HG02870 (cell line): ENCODE results near the gene DNAH17.

Source experiments
- ATAC-seq: cut with Tn5 transposase; IDR thresholded peaks from one replicate; pipeline ENCODE4 v1.9.1; 2021; ENCODE audit warnings: mild to moderate bottlenecking, moderate library complexity; ENCODE audit not compliant: unreplicated experiment

DNAH17 gene

GRCh38 chr17:78460951-78461798 lies 116.0 kb downstream of the DNAH17 start:
- ATAC-seq: no peak

- no peak for ATAC-seq
These were observed 117.0 kb downstream of the DNAH17 start for GRCh38 chr17:78460176-78460675.

GRCh38 chr17:78459696-78460095 lies 117.5 kb downstream of the DNAH17 start:
- no peak for ATAC-seq

DNA sequence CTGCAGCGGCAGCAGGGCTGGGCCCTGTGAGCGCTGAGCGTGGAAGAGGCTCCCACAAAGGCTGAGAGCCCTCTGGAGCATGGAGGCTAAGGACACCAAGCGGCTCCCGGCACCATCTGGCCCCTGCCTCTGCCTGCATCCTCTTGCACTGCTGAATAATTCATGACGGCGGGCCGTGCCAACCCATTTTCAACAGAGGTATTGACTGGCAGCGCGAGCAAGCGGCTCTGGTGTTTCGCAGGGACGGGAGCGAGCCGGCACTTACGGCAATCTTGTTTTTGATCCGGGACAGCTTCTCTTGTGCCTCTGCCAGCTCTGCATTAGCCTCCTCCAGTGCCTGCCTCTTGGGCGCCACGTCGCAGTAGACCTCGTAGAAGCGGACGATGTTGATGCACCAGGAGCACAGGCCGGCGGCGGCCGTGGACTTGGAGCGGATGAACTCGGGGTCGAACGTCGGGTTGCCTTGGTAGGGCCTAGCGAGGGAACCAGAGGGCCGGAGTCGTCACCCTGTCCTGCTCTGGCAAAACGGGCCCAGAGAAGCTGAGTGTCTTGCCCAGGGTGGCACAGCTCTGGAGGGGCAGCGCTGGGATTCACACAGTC lies 118.4 kb downstream of the DNAH17 start:
- ATAC-seq: no peak

DNA sequence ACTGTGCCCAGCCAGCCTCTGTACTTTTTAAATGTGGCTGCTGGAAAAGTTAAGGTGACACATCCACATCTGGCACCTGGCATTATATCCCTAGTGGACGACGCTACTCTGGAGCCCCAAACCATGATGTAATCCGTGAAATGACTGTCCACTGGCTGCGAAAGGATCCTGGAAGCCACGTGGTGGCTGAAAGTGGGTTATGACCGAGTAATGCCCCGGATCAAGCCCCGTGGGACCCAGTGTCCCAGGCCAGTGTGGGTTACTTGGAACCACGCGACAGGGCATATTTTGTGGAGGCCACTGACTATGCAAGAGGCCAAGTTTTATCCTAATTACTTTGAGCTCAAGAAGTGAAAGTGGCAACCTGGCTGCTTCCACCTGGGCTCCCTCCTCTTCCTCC lies 119.1 kb downstream of the DNAH17 start:
- no peak for ATAC-seq

GRCh38 chr17:78454346-78454745 lies 122.8 kb downstream of the DNAH17 start:
- no peak for ATAC-seq

GRCh38 chr17:78451753-78452152 lies 125.4 kb downstream of the DNAH17 start:
- ATAC-seq: no peak

GRCh38 chr17:78450696-78451345 lies 126.4 kb downstream of the DNAH17 start:
- no peak for ATAC-seq

DNA sequence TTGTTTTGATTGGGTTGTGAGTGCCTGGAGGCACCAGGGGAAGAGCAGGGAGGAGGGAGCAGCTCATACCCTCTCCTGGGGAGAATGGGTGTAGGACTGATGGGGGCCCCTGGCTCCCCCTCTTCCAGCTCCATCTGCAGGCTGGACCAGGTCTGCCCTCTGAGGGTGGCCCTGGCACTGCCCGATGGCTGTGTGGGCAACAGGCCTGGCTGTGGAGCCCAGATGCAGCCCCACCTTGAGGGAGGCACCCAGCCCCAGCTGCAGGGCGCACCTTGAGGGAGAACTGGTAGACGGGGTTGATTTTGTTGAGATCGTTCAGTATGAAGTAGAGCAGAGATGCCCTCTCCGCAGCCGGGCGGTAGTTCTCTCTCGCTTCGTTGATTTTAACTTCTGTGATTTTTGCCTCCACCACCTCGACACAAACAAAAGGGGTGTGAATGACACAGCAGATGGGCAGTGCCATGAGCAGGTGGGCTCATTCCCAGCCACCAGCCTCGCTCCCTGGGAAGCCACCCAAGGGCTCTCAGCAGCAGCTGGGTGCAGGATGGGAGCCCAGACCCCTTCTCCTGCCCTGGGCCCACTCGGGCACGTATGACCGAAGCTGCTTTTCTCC lies 127.1 kb downstream of the DNAH17 start:
- ATAC-seq: no peak

DNA sequence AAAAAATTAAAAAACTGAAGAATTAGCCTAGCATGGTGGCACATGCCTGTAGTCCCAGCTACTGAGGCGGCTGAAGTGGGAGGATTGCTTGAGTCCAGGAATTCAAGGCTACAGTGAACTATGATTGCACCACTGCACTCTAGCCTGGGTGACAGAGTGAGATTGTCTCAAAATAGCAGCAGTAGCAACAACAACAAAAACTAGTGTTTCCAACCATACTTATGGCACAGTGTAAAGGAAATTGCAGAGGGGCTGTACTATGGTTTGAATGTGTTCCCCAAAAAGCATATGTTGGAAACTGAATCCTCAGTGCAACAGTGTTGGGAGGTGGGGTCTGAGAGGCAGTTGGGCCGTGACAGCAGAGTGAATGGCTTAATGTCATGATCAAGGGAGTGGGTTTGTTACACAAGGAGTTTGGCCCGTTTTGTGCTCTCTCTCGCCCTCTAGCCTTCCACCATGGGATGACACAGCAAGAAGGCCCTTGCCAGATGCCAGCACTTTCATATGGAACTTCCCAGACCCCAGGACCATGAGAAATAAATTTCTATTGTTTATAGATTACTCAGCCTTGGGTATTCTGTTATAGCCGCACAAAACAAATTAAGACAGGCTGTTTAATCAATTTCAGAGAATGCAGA lies 128.7 kb downstream of the DNAH17 start:
- ATAC-seq: no peak

GRCh38 chr17:78446833-78447232 lies 130.4 kb downstream of the DNAH17 start:
- ATAC-seq: no peak

DNA sequence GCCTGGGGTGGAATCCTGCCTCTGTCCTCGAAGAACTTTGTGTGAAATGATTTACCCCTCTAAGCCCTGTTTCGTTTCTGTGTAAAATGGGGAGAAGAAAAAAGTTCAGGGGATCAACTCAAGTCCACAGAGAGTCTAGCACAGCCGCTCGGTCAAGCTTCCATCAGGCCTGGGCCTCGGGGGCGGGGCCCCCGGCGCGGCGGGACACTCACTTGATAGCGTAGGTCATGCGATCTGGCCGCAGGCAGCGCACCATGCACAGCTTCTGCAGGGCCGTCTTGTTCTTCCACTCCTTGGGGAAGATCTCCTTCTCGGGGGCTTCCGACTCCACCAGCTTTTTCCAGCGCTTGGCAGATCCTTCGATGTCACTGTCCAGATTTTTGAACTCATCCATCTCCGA lies 132.8 kb downstream of the DNAH17 start:
- no peak for ATAC-seq

- no peak for ATAC-seq
These were observed 134.5 kb downstream of the DNAH17 start for GRCh38 chr17:78442648-78443218.

DNA sequence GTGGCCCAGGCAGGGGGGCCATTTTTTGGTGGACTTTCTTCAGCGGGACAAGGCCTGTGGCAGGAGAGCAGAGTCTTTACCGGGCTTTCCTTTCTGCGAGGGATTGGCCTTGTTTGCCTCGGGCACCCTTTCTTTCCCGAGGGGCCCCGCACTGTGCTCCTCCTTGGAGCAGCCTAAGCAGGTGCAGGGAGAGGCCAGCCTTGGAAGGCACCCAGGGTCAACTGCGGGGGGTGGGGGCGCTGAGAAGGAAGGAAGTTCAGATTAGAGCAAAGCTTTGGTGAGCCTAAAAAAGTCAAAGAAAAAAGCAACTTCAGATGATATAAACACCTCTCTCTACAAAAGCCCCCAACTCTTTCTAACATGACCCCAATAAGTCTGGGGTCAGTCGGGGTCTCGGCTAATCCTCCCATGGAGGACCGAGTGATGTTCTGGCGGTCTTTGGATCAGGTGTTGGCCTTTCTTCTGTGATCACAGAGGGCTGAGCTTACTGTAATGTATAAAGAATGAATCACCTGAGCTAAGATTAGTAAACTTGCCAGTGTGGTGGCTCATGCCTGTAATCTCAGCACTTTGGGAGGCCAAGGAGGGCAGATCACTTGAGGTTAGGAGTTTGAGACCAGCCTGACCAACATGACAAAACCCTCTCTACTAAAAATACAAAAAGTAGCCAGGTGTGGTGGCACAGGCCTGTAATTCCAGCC lies 135.8 kb downstream of the DNAH17 start:
- ATAC-seq: no peak

- no peak for ATAC-seq
These were observed 138.4 kb downstream of the DNAH17 start for GRCh38 chr17:78438694-78439325.

DNA sequence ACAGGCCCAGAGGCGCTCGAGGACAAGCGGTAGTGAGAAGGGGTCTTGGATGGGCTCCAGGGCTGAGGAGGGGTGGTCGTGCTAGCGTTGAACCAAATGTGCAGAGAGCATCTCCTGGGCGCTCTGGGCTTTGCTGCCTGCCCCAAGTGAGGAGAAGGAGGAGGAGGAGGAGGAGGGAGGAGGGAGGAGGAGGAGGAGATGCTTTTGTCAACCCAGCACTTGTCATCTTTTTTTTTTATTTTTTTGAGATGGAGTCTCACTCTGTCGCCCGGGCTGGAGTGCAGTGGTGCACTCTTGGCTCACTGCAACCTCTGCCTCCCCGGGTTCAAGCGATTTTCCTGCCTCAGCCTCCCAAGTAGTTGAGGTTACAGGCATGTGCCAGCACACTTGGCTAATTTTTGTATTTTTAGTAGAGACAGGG lies 138.9 kb downstream of the DNAH17 start:
- no peak for ATAC-seq

DNA sequence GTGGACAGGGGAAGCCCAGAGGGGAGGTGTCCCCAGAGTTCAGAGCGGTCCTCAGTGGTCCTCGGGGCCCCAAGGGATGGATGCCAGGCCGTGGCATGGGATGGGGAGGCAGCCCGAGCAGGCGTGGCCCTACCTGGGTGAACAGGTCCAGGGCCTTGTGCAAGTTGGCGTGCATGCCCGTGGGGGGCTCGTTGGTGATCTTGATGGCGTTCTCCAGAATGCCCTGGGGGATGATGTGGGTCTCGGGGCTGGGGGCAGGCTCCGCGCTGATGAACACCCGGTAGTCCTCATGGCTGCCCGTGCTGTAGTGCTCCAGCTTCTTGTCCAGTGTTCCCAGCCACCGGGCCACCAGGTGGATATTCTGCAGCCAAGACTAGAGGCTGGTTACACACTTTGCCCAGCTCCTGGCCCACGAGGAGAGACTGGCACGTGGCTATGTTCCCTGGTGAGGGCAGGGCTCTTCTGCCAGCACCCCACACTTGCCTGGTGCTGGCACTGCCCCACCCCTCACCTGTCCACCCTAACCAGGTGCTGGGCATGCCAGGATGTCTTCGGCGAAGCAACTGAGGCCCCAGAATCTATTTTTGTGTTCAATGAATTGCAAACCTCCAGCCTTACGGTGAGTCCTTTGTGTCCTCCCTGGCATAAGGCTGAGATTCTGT lies 139.6 kb downstream of the DNAH17 start:
- ATAC-seq: no peak

- no peak for ATAC-seq
These were observed 141.7 kb downstream of the DNAH17 start for GRCh38 chr17:78435330-78436005.
